Ovary (tissue), 9 donors: ENCODE results near the gene ERLEC1. TPM values are rescaled to one million over a fixed set of nuclear protein-coding genes. Genes with fewer than 3 reads are reported as not detected.
A peak's percentile ranks its signal among the peaks of the same experiment; 100 is the strongest.

Experiments
- DNase-seq, 5 donors: peaks; one replicate each; pipeline ENCODE4 v3.0.0-alpha.2; 2019 to 2020
- H3K27ac ChIP-seq, 2 donors: fragments of 200-600 bp; one replicate each; pipeline versions ENCODE4 v1.5.1 to v1.8.0; 2019 to 2022
- H3K27me3 ChIP-seq: fragments of 200-600 bp; one replicate; pipeline ENCODE4 v1.8.0; 2022
- H3K36me3 ChIP-seq: fragments of 200-600 bp; sonication (generic); one replicate; pipeline ENCODE4 v1.5.1; 2019
- H3K4me1 ChIP-seq: one replicate; pipeline ENCODE4 v1.8.1; 2013; ENCODE audit warnings: mild to moderate bottlenecking, moderate library complexity; ENCODE audit not compliant: insufficient read depth
- H3K4me3 ChIP-seq: fragments of 200-600 bp; sonication (generic); one replicate; pipeline ENCODE4 v1.5.1; 2017
- H3K9me3 ChIP-seq, 2 donors: fragments of 200-600 bp in 1 of 2; sonication (generic) in 1 of 2; one replicate each; pipeline versions ENCODE4 v1.5.1 to v1.8.1; 2013 to 2019; ENCODE audit warnings: mild to moderate bottlenecking in 1 of 2, moderate library complexity in 1 of 2
- CTCF ChIP-seq, 3 donors: fragments of 450-650 bp in 2 of 3; fragments of 200-600 bp in 1 of 3; IDR thresholded peaks; one replicate each; pipeline versions ENCODE4 v1.5.1 to v1.8.0; 2016 to 2022; ENCODE audit warnings: antibody characterized with exemption in 3 of 3, mild to moderate bottlenecking in 1 of 3
- EP300 ChIP-seq: sonication (generic); formaldehyde crosslinking; IDR thresholded peaks from one replicate; pipeline ENCODE4 v1.6.1; 2017; ENCODE audit warnings: antibody characterized with exemption
- POLR2A ChIP-seq: fragments of 450-650 bp; IDR thresholded peaks from one replicate; pipeline ENCODE4 v1.6.1; 2017; ENCODE audit warnings: antibody characterized with exemption, mild to moderate bottlenecking, moderate library complexity
- WGBS, 3 donors: extraction: QIAGEN DNeasy Blood & Tissue Kit in 1 of 3; methylation state at CpG; one replicate each; pipeline versions ENCODE4 v1.1.5 to v1.1.7; 2013 to 2017; 5-methylcytosine and 5-hydroxymethylcytosine counted together
- intact Hi-C, 4 donors: fragments of 100-400 bp; cut with DNase I; formaldehyde crosslinking; loops; one replicate each; pipeline versions ENCODE4 v1.11.0 to v1.15.1; 2022 to 2023
- polyA plus RNA-seq, 2 donors: library from polyadenylated mRNA; stranded (reverse); fragments of 200-250 nt in 1 of 2; fragments of 350-450 nt in 1 of 2; fragmentation: Illumina TruSeq in 1 of 2; extraction: RNeasy Lipid Tissue Mini Kit (QIAGEN cat#74804) in 1 of 2; gene quantifications; one replicate each; pipeline ENCODE4 v1.2.3, GENCODE V29; 2013 to 2014
- total RNA-seq, 7 donors: library from RNA; depleted of rRNA in 2 of 7; stranded (reverse); fragments of >200 nt in 2 of 7; fragmentation: NEBNext Ultra II Directional in 3 of 7; extraction: Animal tissue kit (Norgen Biotek cat#: 25700) in 3 of 7; gene quantifications; one replicate each; pipeline versions ENCODE4 v1.1.0 to v1.2.4, GENCODE V29; 2016 to 2023
- donor health status: DM: no; HTN: no; CAD: no; lungs with moderate emphysema.
- donor health status: DM: no; HTN: no; CAD: no.
- donor health status: Bipolar disorder and iron deficiency.
- donor health status: DM: yes; HTN: yes; CAD: no.
- donor health status: DM: no; HTN: no; CAD: no.
- donor health status: DM: yes; HTN: yes; CAD: no.

Gene ERLEC1
- total and polyA plus RNA-seq, 9 donors, result 33.0 to 109 (median 45.3) TPM

GRCh38 chr2:53785366-53785765 is 1.5 kb upstream of the ERLEC1 start:
- H3K4me3 ChIP-seq, result peak overlapping the region; percentile 76
- no peak overlapping the region for H3K27ac ChIP-seq
- 45 to 54% (median 52%) methylated on average over 11 of the region's 11 CpGs for WGBS, 3 donors
- H3K27me3 ChIP-seq, result no peaks in the 10 kb centered on the region
- no peaks in the 10 kb centered on the region for H3K9me3 ChIP-seq
- intact Hi-C loops, result no loop called here
- H3K36me3 ChIP-seq, result no peaks in the 10 kb centered on the region
- no peak for TF ChIP-seq POLR2A
- H3K4me1 ChIP-seq, result peaks cover 10% of the 10 kb centered on the region
- no peak for DNase-seq

- peak overlapping the region; percentile 76 for H3K4me3 ChIP-seq
- TF ChIP-seq EP300, result no peak
- TF ChIP-seq CTCF (IDR thresholded peaks at IDR 0.05), result no peak
- TF ChIP-seq POLR2A, result no peak
- WGBS, 3 donors, result 0% methylated on average over 18 of the region's 18 CpGs
- no peaks in the 10 kb centered on the region for H3K27me3 ChIP-seq
- peaks cover 10% of the 10 kb centered on the region for H3K4me1 ChIP-seq
- intact Hi-C loops, result no loop called here
- no peaks in the 10 kb centered on the region for H3K9me3 ChIP-seq
- peak; percentile 35 to 61 (median 50) for DNase-seq
- H3K36me3 ChIP-seq, result no peaks in the 10 kb centered on the region
- peak overlapping the region in 1 of 2 donors; percentile 61 for H3K27ac ChIP-seq
These were observed 516 bp upstream of the ERLEC1 start for GRCh38 chr2:53786352-53786704.

GRCh38 chr2:53787614-53788289 is 908 bp downstream of the ERLEC1 start:
- Histone ChIP-seq H3K4me3 (peak overlapping the region; percentile 76), H3K36me3 (no peaks in the 10 kb centered on the region), H3K27me3 (no peaks in the 10 kb centered on the region), H3K9me3 (no peaks in the 10 kb centered on the region), H3K27ac (no peak overlapping the region), H3K4me1 (peaks cover 10% of the 10 kb centered on the region)
- intact Hi-C loops, result no loop called here
- TF ChIP-seq EP300 (no peak), CTCF (IDR thresholded peaks at IDR 0.05) (no peak), POLR2A (no peak)
- DNase-seq, result no peak
- WGBS, 3 donors, result 2% methylated on average over 17 of the region's 17 CpGs

- Histone ChIP-seq H3K4me3 (no peak overlapping the region), H3K36me3 (no peaks in the 10 kb centered on the region), H3K27me3 (no peaks in the 10 kb centered on the region), H3K4me1 (peaks cover under 1% of the 10 kb centered on the region), H3K9me3 (no peaks in the 10 kb centered on the region), H3K27ac (no peak overlapping the region)
- intact Hi-C loops, result no loop called here
- DNase-seq, result no peak
- WGBS, 3 donors, result 44 to 72% (median 59%) methylated on average over 3 of the region's 3 CpGs
- TF ChIP-seq EP300 (no peak), POLR2A (no peak), CTCF (IDR thresholded peaks at IDR 0.05) (no peak)
These were observed 6.4 kb downstream of the ERLEC1 start for GRCh38 chr2:53793261-53793660.

GRCh38 chr2:53793821-53794220 is 7.0 kb downstream of the ERLEC1 start:
- no peaks in the 10 kb centered on the region for H3K27me3 ChIP-seq
- no peak for TF ChIP-seq CTCF (IDR thresholded peaks at IDR 0.05)
- TF ChIP-seq POLR2A, result no peak
- no peak for TF ChIP-seq EP300
- 40 to 67% (median 53%) methylated on average over 3 of the region's 3 CpGs for WGBS, 3 donors
- no peaks in the 10 kb centered on the region for H3K4me1 ChIP-seq
- intact Hi-C loops, result no loop called here
- no peaks in the 10 kb centered on the region for H3K9me3 ChIP-seq
- H3K36me3 ChIP-seq, result no peaks in the 10 kb centered on the region
- H3K4me3 ChIP-seq, result no peak overlapping the region
- DNase-seq, result no peak
- H3K27ac ChIP-seq, result no peak overlapping the region
